Measurements from ENCODE around the gene POLE4. TPM values are rescaled to one million over a fixed set of nuclear protein-coding genes. Genes with fewer than 3 reads are reported as not detected.

The POLE4 gene
- total RNA-seq, 1 donor from 2014 or later, result 50.2 TPM

- no peak overlapping the region for H3K4me3 ChIP-seq (ENCODE audit: low read depth, low read length)
- DNase-seq (ENCODE audit: low read depth), result peak; percentile 71
- TF ChIP-seq CTCF (conservative IDR thresholded peaks at IDR 0.05; ENCODE audit: low read depth, low read length), result no peak
These were observed 40.5 kb upstream of the POLE4 start for GRCh38 chr2:74917702-74918619.

- TF ChIP-seq CTCF (conservative IDR thresholded peaks at IDR 0.05; ENCODE audit: low read depth, low read length), result peak; percentile 66
- H3K4me3 ChIP-seq (ENCODE audit: low read depth, low read length), result peak overlapping the region; percentile 39
- no peak for DNase-seq (ENCODE audit: low read depth)
These were observed 38.6 kb upstream of the POLE4 start for GRCh38 chr2:74919827-74920226.

GRCh38 chr2:74921236-74921736 lies 37.2 kb upstream of the POLE4 start:
- H3K4me3 ChIP-seq (ENCODE audit: low read depth, low read length), result no peak overlapping the region
- TF ChIP-seq CTCF (conservative IDR thresholded peaks at IDR 0.05; ENCODE audit: low read depth, low read length), result no peak
- no peak for DNase-seq (ENCODE audit: low read depth)

GRCh38 chr2:74922592-74923227 lies 35.7 kb upstream of the POLE4 start:
- H3K4me3 ChIP-seq (ENCODE audit: low read depth, low read length), result no peak overlapping the region
- no peak for DNase-seq (ENCODE audit: low read depth)
- no peak for TF ChIP-seq CTCF (conservative IDR thresholded peaks at IDR 0.05; ENCODE audit: low read depth, low read length)

- TF ChIP-seq CTCF (conservative IDR thresholded peaks at IDR 0.05; ENCODE audit: low read depth, low read length), result no peak
- no peak for DNase-seq (ENCODE audit: low read depth)
- no peak overlapping the region for H3K4me3 ChIP-seq (ENCODE audit: low read depth, low read length)
These were observed 33.8 kb upstream of the POLE4 start for GRCh38 chr2:74924463-74925265.

GRCh38 chr2:74925361-74925786 lies 33.1 kb upstream of the POLE4 start:
- no peak for TF ChIP-seq CTCF (conservative IDR thresholded peaks at IDR 0.05; ENCODE audit: low read depth, low read length)
- H3K4me3 ChIP-seq (ENCODE audit: low read depth, low read length), result no peak overlapping the region
- DNase-seq (ENCODE audit: low read depth), result no peak
